ENCODE data around the gene KIF26A.

DNA sequence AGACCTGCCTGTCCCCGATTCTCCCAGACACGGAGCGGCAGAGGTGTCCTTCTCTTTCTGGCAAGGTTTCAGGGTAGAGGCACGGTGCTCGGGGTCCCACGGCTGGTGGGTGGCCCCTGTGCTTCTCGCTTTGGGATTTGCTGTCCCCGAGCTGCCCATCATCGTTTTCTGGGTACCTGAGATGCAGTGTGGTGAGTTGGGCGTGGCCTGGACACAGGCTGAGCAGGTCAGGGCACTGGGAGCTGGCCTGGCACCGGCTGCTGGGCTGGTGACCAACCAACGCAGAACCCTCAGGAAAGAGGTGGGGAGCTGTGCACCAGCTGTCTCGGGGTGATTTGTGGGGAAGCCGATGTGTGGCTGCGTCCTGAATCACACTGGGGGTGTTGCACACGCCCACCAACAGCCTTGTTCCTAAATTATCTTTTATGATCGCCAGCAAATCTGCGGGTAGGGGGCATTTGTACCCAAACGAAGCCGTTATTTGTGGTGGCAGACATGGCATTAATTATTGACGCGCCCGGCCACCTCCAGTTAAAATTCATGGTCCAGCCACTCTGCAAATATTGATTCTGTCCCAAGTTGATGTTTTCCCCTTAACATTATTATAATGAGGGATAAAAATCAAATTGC lies 61.0 kb downstream of the KIF26A start:
- TF ChIP-seq EGR1 (IDR thresholded peaks at IDR 0.05) (no peak), EP300 (IDR thresholded peaks at IDR 0.05; ENCODE audit: borderline replicate concordance) (no peak)
- TF ChIP-seq, protein P1, sequence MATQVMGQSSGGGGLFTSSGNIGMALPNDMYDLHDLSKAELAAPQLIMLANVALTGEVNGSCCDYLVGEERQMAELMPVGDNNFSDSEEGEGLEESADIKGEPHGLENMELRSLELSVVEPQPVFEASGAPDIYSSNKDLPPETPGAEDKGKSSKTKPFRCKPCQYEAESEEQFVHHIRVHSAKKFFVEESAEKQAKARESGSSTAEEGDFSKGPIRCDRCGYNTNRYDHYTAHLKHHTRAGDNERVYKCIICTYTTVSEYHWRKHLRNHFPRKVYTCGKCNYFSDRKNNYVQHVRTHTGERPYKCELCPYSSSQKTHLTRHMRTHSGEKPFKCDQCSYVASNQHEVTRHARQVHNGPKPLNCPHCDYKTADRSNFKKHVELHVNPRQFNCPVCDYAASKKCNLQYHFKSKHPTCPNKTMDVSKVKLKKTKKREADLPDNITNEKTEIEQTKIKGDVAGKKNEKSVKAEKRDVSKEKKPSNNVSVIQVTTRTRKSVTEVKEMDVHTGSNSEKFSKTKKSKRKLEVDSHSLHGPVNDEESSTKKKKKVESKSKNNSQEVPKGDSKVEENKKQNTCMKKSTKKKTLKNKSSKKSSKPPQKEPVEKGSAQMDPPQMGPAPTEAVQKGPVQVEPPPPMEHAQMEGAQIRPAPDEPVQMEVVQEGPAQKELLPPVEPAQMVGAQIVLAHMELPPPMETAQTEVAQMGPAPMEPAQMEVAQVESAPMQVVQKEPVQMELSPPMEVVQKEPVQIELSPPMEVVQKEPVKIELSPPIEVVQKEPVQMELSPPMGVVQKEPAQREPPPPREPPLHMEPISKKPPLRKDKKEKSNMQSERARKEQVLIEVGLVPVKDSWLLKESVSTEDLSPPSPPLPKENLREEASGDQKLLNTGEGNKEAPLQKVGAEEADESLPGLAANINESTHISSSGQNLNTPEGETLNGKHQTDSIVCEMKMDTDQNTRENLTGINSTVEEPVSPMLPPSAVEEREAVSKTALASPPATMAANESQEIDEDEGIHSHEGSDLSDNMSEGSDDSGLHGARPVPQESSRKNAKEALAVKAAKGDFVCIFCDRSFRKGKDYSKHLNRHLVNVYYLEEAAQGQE (IDR thresholded peaks at IDR 0.05; ENCODE audit: low read depth), result no peak
- TF ChIP-seq, protein P2, sequence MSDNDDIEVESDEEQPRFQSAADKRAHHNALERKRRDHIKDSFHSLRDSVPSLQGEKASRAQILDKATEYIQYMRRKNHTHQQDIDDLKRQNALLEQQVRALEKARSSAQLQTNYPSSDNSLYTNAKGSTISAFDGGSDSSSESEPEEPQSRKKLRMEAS (IDR thresholded peaks at IDR 0.05), result no peak

Measured in Ishikawa (cell line).